Measurements from ENCODE around the gene OR4D1. TPM values are rescaled to one million over a fixed set of nuclear protein-coding genes. Genes with fewer than 3 reads are reported as not detected.
"Not testable (repeated sequence)": the region's sequence is repeated elsewhere in the genome, so short reads cannot be mapped to it uniquely, and the experiment has no call there.

Gene OR4D1
- total RNA-seq, 2 experiments from 2014 or later: 0.49 to 0.70 TPM

DNA sequence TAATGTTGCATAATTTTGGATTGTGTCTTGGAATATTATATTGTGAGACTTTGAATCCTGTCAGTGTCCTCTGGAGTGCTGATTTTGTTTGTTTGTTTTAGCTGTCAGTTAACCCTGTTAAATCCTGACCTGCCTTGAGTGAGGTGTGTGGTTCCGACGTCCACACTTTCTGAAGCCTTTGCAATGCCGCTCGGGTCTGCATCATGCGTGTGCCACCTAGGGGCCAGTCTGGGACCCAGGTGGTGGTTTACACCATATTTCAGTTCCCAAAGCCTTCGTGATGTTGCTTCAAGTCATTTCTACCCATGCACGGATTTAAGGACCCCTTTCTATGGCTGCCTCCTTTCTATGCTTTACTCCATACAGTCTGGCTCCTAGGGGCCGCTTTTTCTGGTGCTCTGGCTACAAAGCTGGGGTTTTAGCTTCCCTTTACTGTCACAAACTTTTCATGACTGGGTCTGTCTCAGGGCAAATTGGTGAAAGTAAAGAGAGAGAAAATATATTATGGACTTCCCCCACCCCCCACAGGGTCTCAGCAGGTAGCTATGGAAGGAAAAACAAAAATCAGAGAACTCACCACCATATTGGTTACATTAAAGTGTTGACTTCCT, 11.4 kb upstream of the OR4D1 start:
- no peak for DNase-seq
- POLR2A ChIA-PET: no interaction called here
- intact Hi-C loops (cut with DNase I, micrococcal nuclease): no loop called here

DNA sequence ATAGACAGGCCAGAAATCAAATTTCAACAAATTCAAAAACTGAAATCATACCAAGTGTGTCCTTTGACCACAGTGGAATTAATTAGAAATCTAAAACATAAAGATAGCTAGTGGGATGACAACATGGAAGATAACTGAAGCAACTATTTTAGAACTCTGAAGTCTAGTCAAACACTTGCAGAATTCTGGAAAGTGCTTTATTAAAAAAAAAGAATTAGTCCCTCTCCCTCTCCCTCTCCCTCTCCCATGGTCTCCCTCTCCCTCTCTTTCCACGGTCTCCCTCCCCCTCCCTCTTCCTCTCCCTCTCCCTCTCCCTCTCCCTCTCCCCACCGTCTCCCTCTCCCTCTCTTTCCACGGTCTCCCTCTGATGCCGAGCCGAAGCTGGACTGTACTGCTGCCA, 6.7 kb upstream of the OR4D1 start:
- no peak for ATAC-seq (ENCODE audit: poor library complexity)
- ChIA-PET POLR2A (interaction anchor here (1.6 kb wide), 1 partner anchor 11 kb away, joined by 6 read pairs; no protein-coding TSS in a partner anchor), CTCF (no interaction called here)
- Mint-ChIP-seq H3K36me3 (ENCODE audit: low read depth) (peaks cover 31% of the 10 kb centered on the region), H3K4me3 (no peak overlapping the region), H3K9me3 (peaks cover 10% of the 10 kb centered on the region), H3K27ac (no peak overlapping the region), H3K4me1 (ENCODE audit: low read depth) (no peaks in the 10 kb centered on the region), H3K27me3 (no peaks in the 10 kb centered on the region)
- Histone ChIP-seq H3K36me3 (ENCODE audit: insufficient read depth, low read length) (no peaks in the 10 kb centered on the region), H3K9me3 (ENCODE audit: control insufficient read depth in 1 of 2, insufficient read depth in 1 of 2, low read length in 2 of 2) (peaks cover 11 to 22% of the 10 kb centered on the region in 2 experiments), H3K27me3 (ENCODE audit: control insufficient read depth in 1 of 2, insufficient read depth in 2 of 2, low read length in 2 of 2) (no peaks in the 10 kb centered on the region), H3K4me3 (ENCODE audit: low read length) (no peak overlapping the region), H3K27ac (ENCODE audit: low read depth in 1 of 2, low read length in 2 of 2) (no peak overlapping the region), H3K4me1 (ENCODE audit: insufficient read depth, low read length) (no peaks in the 10 kb centered on the region)
- intact Hi-C loops (cut with DNase I, micrococcal nuclease): no loop called here
- no peak for DNase-seq
- TF ChIP-seq, protein P1, sequence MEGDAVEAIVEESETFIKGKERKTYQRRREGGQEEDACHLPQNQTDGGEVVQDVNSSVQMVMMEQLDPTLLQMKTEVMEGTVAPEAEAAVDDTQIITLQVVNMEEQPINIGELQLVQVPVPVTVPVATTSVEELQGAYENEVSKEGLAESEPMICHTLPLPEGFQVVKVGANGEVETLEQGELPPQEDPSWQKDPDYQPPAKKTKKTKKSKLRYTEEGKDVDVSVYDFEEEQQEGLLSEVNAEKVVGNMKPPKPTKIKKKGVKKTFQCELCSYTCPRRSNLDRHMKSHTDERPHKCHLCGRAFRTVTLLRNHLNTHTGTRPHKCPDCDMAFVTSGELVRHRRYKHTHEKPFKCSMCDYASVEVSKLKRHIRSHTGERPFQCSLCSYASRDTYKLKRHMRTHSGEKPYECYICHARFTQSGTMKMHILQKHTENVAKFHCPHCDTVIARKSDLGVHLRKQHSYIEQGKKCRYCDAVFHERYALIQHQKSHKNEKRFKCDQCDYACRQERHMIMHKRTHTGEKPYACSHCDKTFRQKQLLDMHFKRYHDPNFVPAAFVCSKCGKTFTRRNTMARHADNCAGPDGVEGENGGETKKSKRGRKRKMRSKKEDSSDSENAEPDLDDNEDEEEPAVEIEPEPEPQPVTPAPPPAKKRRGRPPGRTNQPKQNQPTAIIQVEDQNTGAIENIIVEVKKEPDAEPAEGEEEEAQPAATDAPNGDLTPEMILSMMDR (IDR thresholded peaks at IDR 0.05): no peak

More for the DNA sequence above, 11.4 kb upstream of the OR4D1 start:
- no peaks in the 10 kb centered on the region for H3K27me3 ChIP-seq (ENCODE audit: control insufficient read depth in 1 of 2, insufficient read depth in 2 of 2, low read length in 2 of 2)
- H3K36me3 ChIP-seq (ENCODE audit: insufficient read depth, low read length): no peaks in the 10 kb centered on the region
- no peak overlapping the region for H3K4me3 ChIP-seq (ENCODE audit: low read length)
- no peaks in the 10 kb centered on the region for H3K27me3 Mint-ChIP-seq
- H3K27ac Mint-ChIP-seq: no peak overlapping the region
- no peak overlapping the region for H3K4me3 Mint-ChIP-seq
- no peak overlapping the region for H3K27ac ChIP-seq (ENCODE audit: low read depth in 1 of 2, low read length in 2 of 2)
- CTCF ChIA-PET: interaction anchor here (0.8 kb wide), 1 partner anchor 18 kb away, joined by 5 read pairs; no protein-coding TSS in a partner anchor
- TF ChIP-seq, protein P1 (IDR thresholded peaks at IDR 0.05): no peak
- peaks cover 6% of the 10 kb centered on the region for H3K9me3 Mint-ChIP-seq
- no peaks in the 10 kb centered on the region for H3K4me1 ChIP-seq (ENCODE audit: insufficient read depth, low read length)
- H3K4me1 Mint-ChIP-seq (ENCODE audit: low read depth): no peaks in the 10 kb centered on the region
- ATAC-seq (ENCODE audit: poor library complexity): no peak
- H3K36me3 Mint-ChIP-seq (ENCODE audit: low read depth): peaks cover 8% of the 10 kb centered on the region
- H3K9me3 ChIP-seq (ENCODE audit: control insufficient read depth in 1 of 2, insufficient read depth in 1 of 2, low read length in 2 of 2): peaks cover 4% of the 10 kb centered on the region in 2 experiments

DNA sequence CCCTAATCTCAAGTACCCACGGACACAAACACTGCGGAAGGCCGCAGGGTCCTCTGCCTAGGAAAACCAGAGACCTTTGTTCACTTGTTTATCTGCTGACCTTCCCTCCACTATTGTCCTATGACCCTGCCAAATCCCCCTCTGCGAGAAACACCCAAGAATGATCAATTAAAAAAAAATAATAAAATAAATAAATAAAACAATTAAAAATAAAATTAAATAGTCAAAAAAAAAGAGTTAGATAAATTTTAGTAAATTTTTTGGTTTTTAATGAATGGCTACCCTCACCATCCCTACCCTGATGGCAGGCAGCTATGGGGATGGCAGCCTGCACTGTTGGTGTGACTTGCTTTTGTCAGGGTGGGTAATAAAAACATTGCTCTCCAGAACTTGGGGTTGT, 4.8 kb upstream of the OR4D1 start:
- POLR2A ChIA-PET; H3K4me1 ChIP-seq (ENCODE audit: insufficient read depth, low read length); H3K4me3 Mint-ChIP-seq; H3K27me3 Mint-ChIP-seq; H3K27me3 ChIP-seq (ENCODE audit: control insufficient read depth in 1 of 2, insufficient read depth in 2 of 2, low read length in 2 of 2); CTCF ChIA-PET; H3K4me3 ChIP-seq (ENCODE audit: low read length); H3K27ac Mint-ChIP-seq; H3K27ac ChIP-seq (ENCODE audit: low read depth in 1 of 2, low read length in 2 of 2); H3K36me3 ChIP-seq (ENCODE audit: insufficient read depth, low read length); DNase-seq; ATAC-seq (ENCODE audit: poor library complexity); intact Hi-C loops (cut with DNase I, micrococcal nuclease): not testable (repeated sequence)
- peaks cover 46% of the 10 kb centered on the region for H3K36me3 Mint-ChIP-seq (ENCODE audit: low read depth)
- peaks cover 19% of the 10 kb centered on the region for H3K9me3 Mint-ChIP-seq
- peaks cover 6 to 22% of the 10 kb centered on the region in 2 experiments for H3K9me3 ChIP-seq (ENCODE audit: control insufficient read depth in 1 of 2, insufficient read depth in 1 of 2, low read length in 2 of 2)
- peaks cover 15% of the 10 kb centered on the region for H3K4me1 Mint-ChIP-seq (ENCODE audit: low read depth)

DNA sequence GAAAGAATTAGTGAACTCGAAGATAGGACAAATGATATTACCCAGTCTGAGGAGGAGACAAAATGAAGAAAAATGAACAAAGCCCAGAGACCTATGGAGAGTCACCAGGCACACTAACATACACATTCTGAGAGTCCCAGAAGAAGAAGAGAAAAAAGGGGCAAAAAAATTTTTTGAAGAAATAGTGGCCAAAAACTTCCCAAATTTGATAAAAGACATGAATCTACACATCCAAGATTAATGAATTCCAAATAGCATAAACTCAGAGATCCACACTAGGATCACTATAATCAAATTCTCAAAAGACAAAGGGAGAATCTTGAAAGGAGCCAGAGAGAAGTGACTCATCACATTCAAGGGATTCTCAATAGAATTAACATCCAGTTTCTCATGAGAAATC, 3.4 kb upstream of the OR4D1 start:
- no peaks in the 10 kb centered on the region for H3K27me3 ChIP-seq (ENCODE audit: control insufficient read depth in 1 of 2, insufficient read depth in 2 of 2, low read length in 2 of 2)
- H3K36me3 ChIP-seq (ENCODE audit: insufficient read depth, low read length): no peaks in the 10 kb centered on the region
- intact Hi-C loops (cut with DNase I, micrococcal nuclease): no loop called here
- peaks cover 21% of the 10 kb centered on the region for H3K9me3 Mint-ChIP-seq
- ATAC-seq (ENCODE audit: poor library complexity): no peak
- H3K4me3 ChIP-seq (ENCODE audit: low read length): no peak overlapping the region
- H3K4me1 Mint-ChIP-seq (ENCODE audit: low read depth): peaks cover 23% of the 10 kb centered on the region
- H3K27me3 Mint-ChIP-seq: no peaks in the 10 kb centered on the region
- peaks cover 3% of the 10 kb centered on the region for H3K4me1 ChIP-seq (ENCODE audit: insufficient read depth, low read length)
- peaks cover 56% of the 10 kb centered on the region for H3K36me3 Mint-ChIP-seq (ENCODE audit: low read depth)
- H3K27ac ChIP-seq (ENCODE audit: low read depth in 1 of 2, low read length in 2 of 2): no peak overlapping the region
- ChIA-PET POLR2A (no interaction called here), CTCF (no interaction called here)
- no peak overlapping the region for H3K27ac Mint-ChIP-seq
- TF ChIP-seq, protein P1 (IDR thresholded peaks at IDR 0.05): no peak
- no peak for DNase-seq
- peaks cover 6 to 22% of the 10 kb centered on the region in 2 experiments for H3K9me3 ChIP-seq (ENCODE audit: control insufficient read depth in 1 of 2, insufficient read depth in 1 of 2, low read length in 2 of 2)
- no peak overlapping the region for H3K4me3 Mint-ChIP-seq

Measured in CD4-positive, alpha-beta T cell (primary cell).